OCI-LY3 (cell line): Measurements from ENCODE around the gene CD247.

Source experiments
- EZH2phosphoT487 ChIP-seq: fragments of 200-600 bp; shearing (Covaris generic); IDR thresholded peaks from 2 replicates; pipeline ENCODE4 v1.6.1; 2018; ENCODE audit warnings: antibody characterized with exemption, mixed run types, low read depth
- TF ChIP-seq, protein P1 (sequence below): fragments of 200-600, 300-600 bp; sonication (generic); IDR thresholded peaks from 2 replicates; pipeline ENCODE4 v1.5.1; 2014; ENCODE audit warnings: antibody characterized with exemption, low read length, low read depth

DNA sequence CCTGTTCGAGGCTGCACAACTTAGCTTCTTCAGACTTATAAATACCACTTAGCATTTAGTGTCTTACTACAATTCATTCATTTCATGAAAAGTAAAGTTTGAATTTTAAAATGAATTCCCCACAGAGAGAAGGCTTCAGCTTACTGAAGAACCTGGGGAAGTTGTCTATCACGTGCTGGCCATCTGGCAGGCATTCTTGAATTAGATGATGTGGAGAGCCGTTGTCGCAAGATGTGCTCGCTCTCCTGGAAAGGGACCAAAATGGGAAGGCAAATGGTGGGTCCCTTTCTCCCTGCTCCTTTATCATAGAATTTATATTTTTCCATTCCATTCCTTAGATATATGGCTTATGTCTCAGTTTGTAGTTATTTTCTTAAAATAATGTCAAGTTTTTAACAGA lies 90.5 kb downstream of the CD247 start:
- TF ChIP-seq, protein P1, sequence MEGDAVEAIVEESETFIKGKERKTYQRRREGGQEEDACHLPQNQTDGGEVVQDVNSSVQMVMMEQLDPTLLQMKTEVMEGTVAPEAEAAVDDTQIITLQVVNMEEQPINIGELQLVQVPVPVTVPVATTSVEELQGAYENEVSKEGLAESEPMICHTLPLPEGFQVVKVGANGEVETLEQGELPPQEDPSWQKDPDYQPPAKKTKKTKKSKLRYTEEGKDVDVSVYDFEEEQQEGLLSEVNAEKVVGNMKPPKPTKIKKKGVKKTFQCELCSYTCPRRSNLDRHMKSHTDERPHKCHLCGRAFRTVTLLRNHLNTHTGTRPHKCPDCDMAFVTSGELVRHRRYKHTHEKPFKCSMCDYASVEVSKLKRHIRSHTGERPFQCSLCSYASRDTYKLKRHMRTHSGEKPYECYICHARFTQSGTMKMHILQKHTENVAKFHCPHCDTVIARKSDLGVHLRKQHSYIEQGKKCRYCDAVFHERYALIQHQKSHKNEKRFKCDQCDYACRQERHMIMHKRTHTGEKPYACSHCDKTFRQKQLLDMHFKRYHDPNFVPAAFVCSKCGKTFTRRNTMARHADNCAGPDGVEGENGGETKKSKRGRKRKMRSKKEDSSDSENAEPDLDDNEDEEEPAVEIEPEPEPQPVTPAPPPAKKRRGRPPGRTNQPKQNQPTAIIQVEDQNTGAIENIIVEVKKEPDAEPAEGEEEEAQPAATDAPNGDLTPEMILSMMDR, result no peak
- no peak for TF ChIP-seq EZH2phosphoT487
